Endothelial cell of umbilical vein (primary cell): ENCODE data around the gene CLIC4.

ENCODE experiments used
- EZH2 ChIP-seq: IDR thresholded peaks from 2 replicates; pipeline ENCODE4 v1.6.1; 2012; ENCODE audit warnings: borderline replicate concordance, low read depth, mild to moderate bottlenecking, moderate library complexity, low read length, inconsistent platforms; ENCODE audit not compliant: severe bottlenecking
- FOS ChIP-seq: IDR thresholded peaks from 2 replicates; pipeline ENCODE4 v1.6.1; 2011; ENCODE audit warnings: mild to moderate bottlenecking, low read length, moderate library complexity, borderline replicate concordance; ENCODE audit not compliant: insufficient read depth
- JUN ChIP-seq: IDR thresholded peaks from 2 replicates; pipeline ENCODE4 v1.6.1; 2011; ENCODE audit warnings: borderline replicate concordance, low read depth; ENCODE audit not compliant: insufficient read length, insufficient read depth
- MYC ChIP-seq: IDR thresholded peaks from one replicate; pipeline ENCODE4 v1.6.1; 2011; ENCODE audit warnings: mild to moderate bottlenecking, low read depth, low read length
- POLR2A ChIP-seq: IDR thresholded peaks from 2 replicates; pipeline ENCODE4 v1.6.1; 2012; ENCODE audit warnings: low read depth, mild to moderate bottlenecking, control low read depth, low read length
- POLR2AphosphoS5 ChIP-seq: IDR thresholded peaks from 2 replicates; pipeline ENCODE4 v1.6.1; 2012; ENCODE audit warnings: low read depth, mild to moderate bottlenecking, control low read depth, low read length, moderate library complexity; ENCODE audit not compliant: insufficient read depth
- TF ChIP-seq, protein P1 (sequence below), 2 donors: IDR thresholded peaks; 1 replicate in 1 of 2; 2 replicates in 1 of 2; pipeline ENCODE4 v1.5.1; 2011; ENCODE audit warnings: low read length in 2 of 2, mild to moderate bottlenecking in 2 of 2, moderate library complexity in 2 of 2, control low read depth in 1 of 2, inconsistent platforms in 1 of 2, low read depth in 1 of 2; ENCODE audit not compliant: insufficient read depth in 1 of 2; ENCODE audit errors: extremely low read depth in 1 of 2
- TF ChIP-seq, protein P2 (sequence below): IDR thresholded peaks from 2 replicates; pipeline ENCODE4 v1.6.1; 2011; ENCODE audit not compliant: insufficient read depth, insufficient read length

DNA sequence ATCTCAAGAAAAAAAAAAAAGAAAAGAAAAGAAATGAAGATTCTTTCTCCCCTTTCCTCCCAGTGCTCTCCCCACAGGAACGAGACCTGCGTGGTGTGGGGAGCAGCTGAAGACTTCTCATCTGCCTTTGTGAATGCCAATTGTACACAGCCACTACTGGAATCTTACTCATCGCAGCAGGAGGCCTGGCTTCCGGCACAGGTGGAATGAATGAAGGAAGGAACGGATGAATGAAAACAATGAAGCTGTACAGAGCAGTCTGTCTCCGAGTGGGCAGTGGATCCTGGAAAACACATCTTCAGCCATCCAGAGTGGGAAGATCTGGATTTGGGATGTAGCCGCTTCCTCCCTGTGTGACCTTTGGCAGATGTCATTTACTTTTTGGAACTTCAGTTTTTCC lies 119.9 kb downstream of the CLIC4 start:
- TF ChIP-seq, protein P1, sequence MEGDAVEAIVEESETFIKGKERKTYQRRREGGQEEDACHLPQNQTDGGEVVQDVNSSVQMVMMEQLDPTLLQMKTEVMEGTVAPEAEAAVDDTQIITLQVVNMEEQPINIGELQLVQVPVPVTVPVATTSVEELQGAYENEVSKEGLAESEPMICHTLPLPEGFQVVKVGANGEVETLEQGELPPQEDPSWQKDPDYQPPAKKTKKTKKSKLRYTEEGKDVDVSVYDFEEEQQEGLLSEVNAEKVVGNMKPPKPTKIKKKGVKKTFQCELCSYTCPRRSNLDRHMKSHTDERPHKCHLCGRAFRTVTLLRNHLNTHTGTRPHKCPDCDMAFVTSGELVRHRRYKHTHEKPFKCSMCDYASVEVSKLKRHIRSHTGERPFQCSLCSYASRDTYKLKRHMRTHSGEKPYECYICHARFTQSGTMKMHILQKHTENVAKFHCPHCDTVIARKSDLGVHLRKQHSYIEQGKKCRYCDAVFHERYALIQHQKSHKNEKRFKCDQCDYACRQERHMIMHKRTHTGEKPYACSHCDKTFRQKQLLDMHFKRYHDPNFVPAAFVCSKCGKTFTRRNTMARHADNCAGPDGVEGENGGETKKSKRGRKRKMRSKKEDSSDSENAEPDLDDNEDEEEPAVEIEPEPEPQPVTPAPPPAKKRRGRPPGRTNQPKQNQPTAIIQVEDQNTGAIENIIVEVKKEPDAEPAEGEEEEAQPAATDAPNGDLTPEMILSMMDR (IDR thresholded peaks at IDR 0.05; ENCODE audit: extremely low read depth in 1 of 2, insufficient read depth in 1 of 2, low read depth in 1 of 2, low read length in 2 of 2) = no peak
- no peak for TF ChIP-seq POLR2A
- no peak for TF ChIP-seq POLR2AphosphoS5
- TF ChIP-seq EZH2 = no peak
- no peak for TF ChIP-seq MYC
- TF ChIP-seq FOS = no peak
- TF ChIP-seq, protein P2, sequence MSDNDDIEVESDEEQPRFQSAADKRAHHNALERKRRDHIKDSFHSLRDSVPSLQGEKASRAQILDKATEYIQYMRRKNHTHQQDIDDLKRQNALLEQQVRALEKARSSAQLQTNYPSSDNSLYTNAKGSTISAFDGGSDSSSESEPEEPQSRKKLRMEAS = no peak
- no peak for TF ChIP-seq JUN
